NOMO-1 treated with DMSO at 0.1 percent for 48 hours (cell line): ENCODE measurements around the gene PATE4.
"Not testable (repeated sequence)": the region's sequence is repeated elsewhere in the genome, so short reads cannot be mapped to it uniquely, and the experiment has no call there.

Source experiments
- DNase-seq: peaks from one replicate; lab custom pipeline; 2025; ENCODE audit not compliant: unreplicated experiment; lab: John Stamatoyannopoulos, UW

The PATE4 gene, protein sequence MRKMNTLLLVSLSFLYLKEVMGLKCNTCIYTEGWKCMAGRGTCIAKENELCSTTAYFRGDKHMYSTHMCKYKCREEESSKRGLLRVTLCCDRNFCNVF

DNA sequence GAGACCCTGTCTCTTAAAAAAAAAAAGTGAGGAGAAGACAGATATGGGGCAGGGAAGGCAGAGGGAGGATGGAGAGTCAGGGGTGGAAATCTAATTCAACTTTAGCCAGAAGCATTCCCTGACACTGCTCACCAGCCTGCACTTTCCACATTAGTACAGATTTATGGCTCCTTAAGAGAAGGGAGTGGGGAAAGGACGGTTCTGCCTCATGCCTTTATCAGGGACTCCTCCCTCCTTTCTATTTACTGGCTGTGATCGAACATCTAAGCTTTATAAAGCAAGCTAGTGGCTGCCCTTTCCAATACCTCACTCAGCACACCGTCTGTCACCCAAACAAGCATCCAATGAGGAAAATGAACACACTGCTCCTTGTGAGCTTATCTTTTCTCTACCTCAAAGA, at the start of gene PATE4:
TSS of gene PATE4 (plus strand) at position 301 of the 400 bp plus-strand sequence. CDS start at position 345, 44 bp downstream.
- DNase-seq, result no peak

DNA sequence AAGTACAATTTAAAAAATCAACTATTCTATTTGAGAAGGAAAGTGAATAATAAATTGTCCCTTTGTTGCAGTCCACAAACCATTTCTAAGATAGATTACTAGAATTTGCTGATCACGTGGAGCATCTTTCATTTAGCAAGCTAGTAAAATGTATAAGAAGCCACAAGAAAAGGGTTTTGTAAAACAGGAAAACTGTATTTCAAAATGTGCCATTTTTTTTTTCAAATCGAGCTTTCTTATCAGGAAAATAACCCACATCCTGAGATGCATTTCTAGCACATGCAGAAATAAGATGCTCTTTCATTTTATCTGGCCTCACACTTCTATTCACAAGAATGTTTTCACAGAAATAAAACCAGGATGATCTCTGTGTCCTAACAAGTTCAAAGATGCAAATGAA, 48.4 kb upstream of the PATE4 start:
- DNase-seq, result no peak

DNA sequence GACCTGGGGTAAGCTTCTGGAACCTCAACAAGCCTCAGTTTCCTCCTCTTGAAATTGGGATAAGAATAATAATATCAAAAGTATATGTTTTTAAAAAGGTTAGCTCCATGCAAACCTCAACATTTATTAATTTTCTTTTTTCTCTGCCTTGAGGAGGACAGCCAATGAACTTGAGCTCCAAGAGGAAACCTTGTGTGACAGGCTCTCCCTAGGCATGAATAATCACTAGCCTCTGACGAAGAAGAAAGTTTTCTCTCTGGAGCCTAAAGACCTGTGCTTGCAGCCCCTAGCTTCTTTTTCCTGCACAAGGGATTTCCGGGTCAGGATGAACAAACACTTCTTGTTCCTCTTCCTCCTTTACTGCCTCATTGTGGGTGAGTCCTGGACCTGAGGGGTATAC, 45.3 kb upstream of the PATE4 start, which contains the start of gene PATE3:
TSS of gene PATE3 (plus strand) at position 301 of the 400 bp plus-strand sequence. CDS start at position 326, 25 bp downstream.
- no peak for DNase-seq

DNA sequence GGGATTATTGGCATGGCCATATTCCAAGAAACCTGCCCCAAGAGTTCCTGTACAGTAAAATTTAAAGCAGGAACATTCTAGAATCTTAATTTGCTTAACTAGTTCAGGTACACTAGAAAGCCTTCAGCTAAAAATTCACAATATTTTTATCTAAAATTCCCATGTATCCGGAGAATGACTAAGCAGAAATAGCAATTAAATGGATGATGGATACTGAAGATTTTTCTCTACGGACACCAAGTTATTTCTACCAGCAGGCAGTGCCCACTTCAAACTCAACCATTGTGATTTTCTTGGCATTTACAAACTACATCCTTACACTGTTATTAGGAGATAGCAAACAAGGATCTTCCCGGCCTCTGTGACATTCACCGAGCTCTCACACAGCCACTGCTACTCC, 42.3 kb upstream of the PATE4 start:
- DNase-seq, result no peak

DNA sequence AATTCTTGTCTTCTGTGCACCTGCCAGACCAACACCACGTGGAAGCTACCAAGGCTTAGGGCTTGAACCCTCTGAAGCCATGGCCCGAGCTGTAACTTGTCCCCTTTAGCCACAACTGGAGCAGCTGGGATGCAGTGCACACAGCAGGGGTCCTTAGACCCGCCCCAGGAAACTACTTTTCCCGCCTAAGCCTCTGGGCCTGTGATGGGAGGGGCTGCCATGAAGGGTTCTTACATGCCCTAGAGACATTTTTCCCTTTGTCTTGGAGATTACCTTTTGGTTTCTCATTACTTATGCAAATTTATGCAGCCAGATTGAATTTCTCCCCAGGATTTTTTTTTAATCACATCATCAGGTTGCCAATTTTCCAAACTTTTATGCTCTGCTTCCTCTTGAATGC, 35.5 kb upstream of the PATE4 start:
- DNase-seq, result no peak

DNA sequence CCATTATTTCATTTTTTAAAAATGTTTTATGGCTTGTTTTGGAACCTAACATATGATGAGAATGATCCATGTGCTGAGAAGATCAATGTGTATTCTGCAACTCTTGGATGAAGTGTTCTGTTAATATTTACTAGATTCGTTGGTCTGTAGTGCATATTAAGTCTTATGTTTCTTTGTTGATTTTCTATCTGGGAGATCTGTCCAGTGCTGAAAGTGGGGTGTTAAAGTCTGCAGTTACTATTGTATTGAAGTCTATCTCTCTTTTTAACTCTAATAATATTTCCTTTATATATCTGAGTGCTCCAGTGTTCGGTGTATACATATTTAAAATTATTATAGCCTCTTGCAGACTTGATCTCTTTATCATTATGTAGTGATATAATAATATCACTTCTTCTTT, 33.3 kb upstream of the PATE4 start:
- no peak for DNase-seq

DNA sequence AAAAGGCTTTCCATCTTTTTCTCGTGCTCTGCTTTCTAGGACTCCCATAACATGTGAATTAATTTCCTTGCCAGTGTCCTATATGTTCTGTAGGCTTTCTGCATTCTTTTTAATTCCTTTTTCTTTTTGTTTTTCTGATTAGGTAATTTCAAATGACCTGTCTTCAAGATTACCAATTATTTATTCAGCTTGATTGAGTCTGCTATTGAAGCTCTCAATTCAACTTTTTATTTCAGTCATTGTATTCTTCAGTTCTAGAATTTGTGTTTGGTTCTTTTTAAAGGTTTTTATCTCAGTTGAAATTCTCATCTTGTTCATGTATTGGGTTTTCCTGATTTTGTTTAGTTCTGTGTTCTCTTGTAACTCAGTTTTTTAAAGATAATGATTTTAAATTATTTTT, 30.7 kb upstream of the PATE4 start:
- no peak for DNase-seq

DNA sequence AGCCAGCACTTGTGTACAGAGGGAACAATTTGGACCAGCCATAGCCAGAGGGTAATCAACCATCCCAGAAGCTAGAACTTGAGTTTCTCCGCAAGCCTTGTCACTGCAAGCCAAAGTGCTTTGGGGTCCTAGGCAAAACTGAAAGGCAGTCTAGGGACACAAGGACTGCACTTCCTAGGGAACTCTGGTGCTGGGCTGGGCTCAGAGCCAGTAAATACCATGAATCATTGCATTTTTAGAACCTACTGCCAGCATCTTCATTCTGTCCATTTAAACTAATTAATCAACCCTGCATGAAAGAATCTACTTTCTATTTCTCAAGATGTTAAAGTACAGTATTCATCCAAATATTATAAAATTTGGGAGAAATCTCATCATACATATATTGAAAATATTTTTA, 25.2 kb upstream of the PATE4 start:
- no peak for DNase-seq

DNA sequence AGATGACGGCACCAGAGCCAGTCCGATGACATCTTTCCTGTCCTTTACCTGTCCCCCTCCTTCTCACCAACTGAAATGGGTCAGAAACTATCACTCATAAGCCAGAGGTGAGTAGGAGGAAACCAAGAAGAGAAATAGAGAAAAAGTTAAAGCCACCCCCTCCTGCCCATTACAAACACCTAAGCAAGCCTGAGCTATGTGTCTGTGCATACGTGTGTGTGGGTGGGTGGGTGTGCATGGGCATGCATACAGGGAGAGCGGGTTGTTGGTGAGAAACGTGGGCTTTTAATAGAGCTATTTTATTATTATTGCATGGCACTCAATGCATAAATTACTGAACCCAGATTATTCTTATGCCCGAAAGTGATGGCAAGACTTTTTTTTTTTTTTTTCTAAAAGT, 2.6 kb downstream of the PATE4 start:
- no peak for DNase-seq

DNA sequence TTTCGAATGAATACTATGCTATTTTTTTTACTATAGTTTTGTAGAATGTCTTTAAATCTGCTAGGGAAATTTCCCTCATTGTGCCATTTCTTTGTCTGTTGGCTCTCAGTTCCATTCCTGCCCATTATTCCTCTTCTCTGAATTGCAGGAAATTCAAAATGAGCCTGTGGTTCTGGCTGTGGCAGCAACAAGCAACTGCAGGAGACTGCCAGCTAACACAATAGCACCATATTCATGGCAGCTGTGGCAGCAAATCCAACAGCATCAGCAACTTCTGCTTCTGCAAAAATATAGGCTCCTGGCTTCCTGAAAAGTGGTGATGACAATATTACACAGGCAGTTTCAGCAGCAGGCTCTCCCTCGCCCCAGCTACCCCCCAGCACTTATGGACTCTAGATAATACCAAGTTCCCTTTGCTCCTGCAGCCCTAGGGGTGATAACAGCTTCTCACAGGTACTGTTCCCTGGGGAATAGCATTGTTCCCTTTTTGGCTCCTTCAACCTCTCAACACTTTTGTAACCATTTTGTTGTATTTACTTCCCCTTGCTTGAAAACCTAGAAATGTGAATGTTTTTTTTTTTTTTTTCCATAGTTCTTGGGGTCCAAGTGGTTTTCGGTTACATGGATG, 9.3 kb downstream of the PATE4 start:
- DNase-seq, result no peak

DNA sequence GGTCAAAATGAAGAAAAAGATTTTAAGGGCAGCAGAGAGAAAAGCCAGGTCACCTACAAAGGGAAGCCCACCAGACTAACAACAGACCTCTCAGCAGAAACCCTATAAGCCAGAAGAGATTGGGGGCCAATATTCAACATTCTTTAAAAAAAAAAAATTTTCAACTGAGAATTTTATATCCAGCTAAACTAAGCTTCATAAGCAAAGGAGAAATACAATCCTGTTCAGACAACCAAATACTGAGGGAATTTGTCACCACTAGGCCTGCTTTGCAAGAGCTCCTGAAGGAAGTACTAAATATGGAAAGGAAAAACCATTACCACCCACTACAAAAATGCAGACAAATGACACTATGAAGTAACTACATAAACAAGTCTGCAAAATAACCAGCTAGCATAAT, 13.1 kb downstream of the PATE4 start:
- DNase-seq, result no peak

DNA sequence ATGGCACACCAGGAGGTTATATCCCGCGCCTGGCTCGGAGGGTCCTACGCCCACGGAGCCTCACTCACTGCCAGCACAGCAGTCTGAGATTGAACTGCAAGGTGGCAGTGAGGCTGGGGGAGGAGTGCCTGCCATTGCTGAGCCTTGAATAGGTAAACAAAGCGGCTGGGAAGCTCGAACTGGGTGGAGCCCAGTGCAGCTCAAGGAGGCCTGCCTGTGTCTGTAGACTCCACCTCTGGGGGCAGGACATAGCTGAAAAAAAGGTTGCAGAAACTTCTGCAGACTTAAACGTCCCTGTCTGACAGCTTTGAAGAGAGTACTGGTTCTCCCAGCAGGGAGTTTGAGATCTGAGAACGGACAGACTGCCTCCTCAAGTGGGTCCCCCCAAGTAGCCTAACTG, 24.6 kb downstream of the PATE4 start:
- DNase-seq, result not testable (repeated sequence)

DNA sequence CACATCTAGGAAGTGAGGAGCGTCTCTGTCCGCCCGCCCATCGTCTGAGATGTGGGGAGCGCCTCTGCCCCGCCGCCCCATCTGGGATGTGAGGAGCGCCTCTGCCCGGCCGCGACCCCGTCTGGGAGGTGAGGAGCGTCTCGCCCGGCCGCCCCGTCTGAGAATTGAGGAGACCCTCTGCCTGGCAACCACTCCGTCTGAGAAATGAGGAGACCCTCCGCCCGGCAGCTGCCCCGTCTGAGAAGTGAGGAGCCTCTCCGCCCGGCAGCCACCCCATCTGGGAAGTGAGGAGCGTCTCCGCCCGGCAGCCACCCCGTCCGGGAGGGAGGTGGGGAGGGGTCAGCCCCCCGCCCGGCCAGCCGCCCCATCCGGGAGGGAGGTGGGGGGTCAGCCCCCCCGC, 29.7 kb downstream of the PATE4 start:
- not testable (repeated sequence) for DNase-seq

DNA sequence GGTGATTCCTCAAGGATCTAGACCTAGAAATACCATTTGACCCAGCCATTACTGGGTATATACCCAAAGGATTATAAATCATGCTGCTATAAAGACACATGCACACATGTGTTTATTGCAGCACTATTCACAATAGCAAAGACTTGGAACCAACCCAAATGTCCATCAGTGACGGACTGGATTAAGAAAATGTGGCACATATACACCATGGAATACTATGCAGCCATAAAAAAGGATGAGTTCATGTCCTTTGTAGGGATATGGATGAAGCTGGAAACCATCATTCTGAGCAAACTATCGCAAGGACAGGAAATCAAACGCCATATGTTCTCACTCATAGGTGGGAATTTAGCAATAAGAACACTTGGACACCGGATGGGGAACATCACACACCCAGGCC, 32.2 kb downstream of the PATE4 start:
- not testable (repeated sequence) for DNase-seq

DNA sequence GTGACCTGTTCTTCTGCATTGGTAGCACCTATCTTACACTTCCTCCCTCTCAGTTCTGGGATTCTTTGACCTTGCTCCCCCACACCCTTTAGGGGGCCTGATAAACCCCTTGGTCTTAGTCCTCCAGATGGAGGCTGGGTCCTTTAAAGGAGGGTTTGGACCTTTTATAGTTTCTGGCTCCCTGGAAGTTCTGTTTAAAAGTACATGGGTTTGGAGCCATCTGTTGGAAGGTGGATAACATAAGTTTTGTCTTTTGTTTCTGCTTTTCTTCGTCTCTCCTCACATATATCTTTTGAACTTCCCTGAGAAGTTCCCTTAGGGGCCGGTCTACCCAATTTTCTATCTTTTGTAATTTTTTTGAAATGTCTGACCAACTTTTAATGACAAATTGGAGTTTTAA, 36.4 kb downstream of the PATE4 start:
- DNase-seq, result no peak

DNA sequence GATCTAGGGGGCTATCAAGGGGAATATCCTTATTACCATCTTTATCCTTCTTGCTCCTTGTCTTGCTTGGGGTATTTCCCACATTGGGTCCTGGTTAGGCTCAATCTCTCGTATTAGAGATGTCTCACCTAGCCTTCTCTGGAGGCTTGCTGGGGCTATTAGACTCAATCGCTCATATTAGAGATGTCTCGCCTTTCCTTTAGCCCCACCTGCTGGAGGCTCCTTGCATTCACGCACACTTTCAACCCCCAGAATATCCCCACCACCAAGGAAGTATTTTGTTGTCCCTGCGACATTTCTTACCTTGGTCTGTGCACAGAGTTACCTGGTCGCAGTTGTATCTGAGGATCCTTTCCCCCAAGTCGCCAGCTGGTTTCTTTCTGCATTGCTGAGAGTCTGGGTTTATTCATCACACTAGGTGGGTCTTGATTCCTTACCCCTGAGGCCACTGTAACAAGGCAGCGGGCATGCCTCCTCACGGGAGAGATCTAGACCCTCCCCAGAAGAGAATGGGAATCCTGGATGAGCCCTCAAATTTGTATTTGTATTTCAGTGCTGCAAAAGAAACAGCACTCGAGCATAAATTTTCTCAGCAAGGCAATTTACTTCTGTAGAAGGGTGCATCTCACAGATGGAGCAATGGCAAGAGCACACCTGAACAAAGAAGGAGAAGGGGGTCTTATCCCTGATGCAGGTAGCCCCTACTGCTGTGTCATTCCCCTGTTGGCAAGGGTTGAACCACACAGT, 38.4 kb downstream of the PATE4 start:
- DNase-seq, result no peak

DNA sequence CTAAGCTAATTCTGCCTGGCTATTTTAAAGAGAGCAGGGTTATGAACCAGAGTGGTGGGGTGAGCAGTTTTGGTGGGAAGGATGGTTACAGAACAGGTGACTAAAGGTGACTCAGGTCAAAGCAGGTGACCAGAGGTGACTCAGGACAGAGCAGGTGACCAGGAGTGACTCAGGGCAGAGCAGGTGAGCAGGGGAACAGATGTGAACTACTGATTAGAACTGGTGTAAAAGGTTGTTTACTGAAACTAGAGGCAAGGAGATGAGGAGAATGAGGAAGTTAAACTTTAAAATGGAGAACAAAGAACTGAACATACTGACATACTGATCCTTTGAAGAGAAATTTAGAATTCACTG, 39.0 kb downstream of the PATE4 start:
- DNase-seq, result no peak

DNA sequence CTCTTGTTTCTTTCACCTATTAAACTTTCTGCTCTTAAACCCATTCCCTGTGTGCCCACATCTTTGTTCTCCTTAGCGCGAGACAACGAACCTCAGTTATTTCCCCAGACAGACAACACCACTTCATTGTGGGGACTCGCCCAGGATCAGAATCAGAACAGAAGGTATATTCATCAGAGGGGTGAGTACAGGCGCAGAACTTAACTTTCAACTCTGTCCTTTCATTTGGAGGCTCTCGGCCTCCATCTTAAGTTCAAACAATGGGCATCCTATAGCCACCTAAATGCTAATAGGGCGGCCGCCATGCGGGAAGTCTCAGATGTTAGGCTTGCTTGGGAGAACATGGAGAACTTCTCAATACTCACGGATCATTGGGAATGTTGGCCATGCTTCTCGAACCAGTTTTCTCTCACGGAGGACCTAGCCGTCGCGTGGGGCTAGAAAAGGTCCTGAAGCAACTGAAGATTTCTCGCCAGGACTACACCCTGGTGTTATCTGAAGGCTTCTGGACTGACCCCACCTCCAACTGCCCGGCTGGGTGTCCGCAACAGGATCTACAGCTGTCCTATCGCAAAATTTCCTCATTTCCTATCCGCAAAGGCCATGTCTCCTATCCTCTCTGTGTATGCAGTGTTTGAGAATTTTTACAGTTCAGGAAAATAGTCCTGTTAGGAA, 40.9 kb downstream of the PATE4 start:
- no peak for DNase-seq

DNA sequence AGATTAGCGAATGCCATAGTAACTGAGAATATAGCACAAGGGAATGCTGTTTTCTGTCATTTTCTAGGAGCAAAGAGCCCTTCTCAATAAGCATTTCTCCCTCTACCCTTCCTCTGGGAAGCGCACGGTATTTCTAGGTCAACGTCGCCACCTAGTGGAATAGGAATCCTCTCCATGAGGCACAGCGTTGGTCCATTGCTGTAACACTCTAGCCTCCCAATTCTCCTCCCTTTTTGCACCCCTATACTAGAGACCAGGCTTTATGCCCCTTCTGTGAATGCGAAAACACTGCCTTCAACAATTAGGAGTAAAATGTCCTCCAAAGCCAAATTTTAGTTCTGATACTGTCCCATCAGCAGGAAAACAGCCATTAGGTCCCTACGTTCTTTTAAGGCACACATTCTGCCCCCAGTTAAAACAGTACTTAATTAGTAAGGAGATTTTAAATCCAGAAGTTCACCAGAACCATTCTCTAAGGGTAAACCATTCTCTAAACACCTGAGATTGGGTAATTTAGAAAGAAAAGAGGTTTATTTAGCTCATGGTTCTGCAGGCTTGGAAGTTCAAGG, 41.5 kb downstream of the PATE4 start:
- peak; percentile 49 for DNase-seq

DNA sequence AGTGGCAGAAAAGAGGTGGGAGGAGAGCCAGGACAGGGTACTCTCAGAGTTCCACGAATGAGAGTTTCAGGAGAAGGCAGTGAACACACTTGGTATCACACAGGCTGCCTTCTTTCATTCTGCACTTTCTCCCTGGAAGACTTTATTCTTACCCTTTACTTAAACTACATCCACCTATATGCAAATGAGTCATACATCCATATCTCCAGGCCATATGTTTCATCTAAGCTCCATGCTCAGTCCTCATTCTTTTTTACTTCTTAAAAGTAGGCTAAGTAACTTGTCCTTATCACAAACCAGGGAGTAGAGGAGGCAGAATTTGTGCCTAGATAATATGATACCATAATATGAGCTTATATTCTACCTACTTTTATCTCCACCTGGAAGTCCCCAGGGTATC, 48.2 kb downstream of the PATE4 start:
- DNase-seq, result no peak

DNA sequence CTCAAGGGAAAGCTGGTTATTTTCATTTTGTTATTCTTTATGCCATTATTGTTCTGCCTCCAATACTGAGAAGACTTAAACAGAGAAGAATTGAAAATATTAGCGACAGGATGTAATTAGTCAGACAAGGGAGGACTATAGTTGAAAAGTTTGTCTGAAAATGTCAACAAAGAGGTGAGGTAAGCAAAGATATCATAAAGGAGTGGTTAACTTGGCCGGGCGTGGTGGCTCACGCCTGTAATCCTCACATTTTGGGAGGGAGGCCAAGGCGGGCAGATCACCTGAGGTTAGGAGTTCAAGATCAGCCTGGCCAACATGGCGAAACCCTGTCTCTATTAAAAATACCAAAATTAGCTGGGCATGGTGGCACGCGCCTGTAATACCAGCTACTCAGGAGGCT, 50.3 kb downstream of the PATE4 start:
- no peak for DNase-seq

DNA sequence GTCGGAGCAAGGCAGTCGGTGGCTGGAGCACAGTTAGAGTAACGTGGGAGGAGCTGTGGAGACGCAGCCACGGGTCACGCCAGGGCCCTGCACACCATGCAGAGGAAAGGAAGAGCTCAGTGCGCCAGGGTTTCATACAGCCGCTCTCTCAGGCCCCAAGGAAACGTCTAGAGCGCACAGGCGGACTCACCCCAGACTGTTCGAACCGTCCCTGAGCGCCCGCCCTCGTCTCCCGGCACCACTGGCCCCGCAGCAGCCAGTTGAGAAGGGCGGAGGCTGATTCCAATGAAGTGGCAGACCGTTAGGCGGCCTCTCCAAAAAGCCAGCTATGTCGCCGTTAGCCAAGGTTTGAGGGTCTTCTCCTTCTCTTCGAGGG, 53.9 kb downstream of the PATE4 start:
- DNase-seq, result peak; percentile 56
